ENCODE data around the gene CAMSAP1.

The CAMSAP1 gene

DNA sequence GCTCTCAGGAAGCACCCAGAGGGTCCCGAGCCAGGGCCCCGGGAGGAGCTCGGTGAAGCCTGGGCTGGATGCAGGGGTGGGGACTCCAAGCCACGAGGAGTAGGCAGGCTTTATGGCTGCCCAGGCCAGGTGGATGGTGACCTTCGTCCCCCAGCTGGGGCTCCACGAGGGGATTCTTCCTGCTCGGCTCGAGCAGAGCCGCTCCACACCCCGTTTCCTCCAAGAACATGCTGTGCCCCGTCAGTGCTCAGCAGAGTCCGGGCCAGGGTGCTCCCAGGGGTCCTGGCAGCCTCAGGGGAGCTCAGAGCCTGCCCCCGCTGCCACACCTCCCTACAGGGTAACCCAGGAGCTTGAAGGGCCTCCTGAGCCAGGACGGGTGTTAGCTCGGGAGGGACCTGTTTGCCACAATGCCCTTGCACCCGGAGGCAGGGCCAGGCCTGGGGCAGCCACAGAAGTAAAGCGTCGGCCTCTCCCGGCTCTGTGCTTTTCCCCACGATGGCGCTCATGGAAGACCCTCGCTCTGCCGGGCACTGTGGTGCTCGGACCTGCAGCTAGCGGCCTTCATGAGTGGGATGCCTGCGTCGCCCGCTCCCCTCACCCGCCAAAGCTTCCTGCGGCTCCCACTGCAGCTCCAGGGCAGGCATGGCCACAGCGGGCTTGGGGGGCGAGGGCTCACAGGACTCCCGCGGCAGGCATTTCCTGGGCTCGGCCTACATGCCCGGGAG, 118.6 kb downstream of the CAMSAP1 start:
- DNase-seq, result no peak

DNA sequence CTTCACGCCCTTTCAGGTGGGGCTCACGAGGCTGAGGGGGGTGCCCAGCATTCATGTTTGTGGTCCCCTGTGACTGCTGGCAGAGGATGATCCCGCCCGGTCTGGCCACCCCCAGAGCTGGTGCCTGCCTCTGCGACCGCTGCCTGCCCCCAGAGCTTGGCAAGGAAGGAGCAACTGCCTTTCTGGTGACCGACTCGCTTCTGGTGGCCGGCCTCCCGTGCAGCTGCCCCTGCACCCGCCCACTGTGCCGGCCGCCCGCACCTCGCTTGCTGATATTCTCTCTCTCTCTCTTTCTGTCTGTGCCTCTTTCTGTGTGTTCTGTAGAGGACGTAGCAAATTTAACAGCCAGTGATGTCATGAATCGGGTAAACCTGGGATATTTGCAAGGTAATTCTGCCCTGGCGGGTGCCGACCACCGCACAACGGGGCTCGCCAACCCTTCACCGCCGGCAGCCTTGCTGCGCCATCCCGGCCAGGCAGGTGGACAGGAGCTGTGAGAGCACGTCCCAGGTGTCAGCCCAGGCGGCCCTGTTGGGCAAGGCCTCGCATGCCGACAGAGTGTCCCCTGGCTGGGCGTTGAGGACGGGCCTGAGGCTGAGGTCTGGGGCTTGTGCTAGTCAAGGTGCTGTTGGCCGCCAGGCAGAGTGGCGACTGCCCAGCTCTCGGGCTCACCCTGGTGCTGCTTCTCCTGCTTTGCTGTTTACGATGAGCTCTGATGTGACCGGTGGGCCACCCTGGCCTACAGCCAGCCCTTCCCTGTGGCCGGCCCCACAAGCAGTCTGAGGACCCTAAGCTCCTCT, 119.4 kb downstream of the CAMSAP1 start:
- DNase-seq, result no peak

DNA sequence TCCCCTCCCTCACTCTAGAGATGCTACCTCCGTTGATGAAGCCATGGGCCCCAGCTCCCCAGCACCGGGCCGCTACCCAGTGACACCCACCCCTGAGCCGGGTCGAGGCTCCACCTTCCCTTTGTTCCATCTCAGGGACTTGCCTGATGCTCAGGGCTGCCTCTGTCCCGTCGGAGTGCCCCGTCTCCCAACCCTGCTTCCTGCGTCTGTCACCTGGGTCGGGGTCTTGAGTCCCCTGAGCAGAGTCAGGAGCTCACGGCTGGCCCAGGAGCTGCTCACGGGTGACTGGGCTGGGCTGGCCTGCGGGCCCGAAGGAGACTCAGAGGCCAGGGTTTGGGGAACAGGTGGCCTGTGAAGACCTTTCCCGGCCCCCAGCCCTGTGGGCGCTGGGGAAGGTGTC, 120.0 kb downstream of the CAMSAP1 start:
- DNase-seq, result no peak

DNA sequence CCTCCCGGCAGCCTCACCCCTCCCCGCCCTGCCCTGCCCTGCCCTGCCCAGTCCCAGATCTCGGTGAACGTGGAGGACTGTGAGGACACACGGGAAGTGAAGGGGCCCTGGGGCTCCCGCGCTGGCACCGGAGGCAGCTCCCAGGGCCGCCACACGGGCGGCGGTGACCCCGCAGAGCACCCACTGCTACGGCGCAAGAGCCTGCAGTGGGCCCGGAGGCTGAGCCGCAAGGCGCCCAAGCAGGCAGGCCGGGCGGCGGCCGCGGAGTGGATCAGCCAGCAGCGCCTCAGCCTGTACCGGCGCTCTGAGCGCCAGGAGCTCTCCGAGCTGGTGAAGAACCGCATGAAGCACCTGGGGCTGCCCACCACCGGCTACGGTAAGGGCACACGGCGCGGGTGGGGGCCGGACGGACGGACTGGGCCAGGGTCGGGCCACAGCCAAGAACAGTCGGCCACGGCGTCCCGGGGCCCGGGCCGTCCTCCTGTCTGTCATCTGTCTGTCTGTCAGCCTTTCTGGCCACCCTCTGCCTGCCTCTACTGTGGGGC, 121.1 kb downstream of the CAMSAP1 start:
- no peak for DNase-seq

DNA sequence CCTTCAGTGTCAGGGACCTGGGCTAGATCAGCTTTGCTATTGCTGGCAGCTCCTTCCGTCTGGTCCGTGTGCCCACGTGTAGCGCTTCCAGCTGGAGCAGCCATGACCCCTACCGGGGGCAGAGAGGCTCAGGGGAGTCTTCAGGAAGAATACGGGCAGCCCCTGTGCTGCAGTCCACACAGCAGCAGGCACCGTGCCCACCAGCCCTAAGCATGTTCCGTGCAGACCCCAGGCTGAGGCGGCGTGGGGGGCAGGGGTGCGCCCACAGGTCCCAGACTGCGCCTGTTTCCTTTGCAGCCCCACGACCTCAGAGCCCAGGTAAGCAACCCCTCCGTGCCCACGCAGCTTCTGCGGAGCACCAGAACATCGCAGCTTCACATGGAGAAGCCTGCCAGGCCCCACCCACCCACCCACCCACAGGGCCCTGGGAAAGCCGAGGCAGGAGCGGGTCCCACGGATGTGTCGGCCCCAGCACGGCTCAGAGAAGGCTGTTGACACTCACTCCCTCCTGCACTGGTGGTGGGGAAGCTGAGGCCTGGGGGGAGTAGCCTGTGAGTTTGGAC, 122.3 kb downstream of the CAMSAP1 start:
- no peak for DNase-seq

DNA sequence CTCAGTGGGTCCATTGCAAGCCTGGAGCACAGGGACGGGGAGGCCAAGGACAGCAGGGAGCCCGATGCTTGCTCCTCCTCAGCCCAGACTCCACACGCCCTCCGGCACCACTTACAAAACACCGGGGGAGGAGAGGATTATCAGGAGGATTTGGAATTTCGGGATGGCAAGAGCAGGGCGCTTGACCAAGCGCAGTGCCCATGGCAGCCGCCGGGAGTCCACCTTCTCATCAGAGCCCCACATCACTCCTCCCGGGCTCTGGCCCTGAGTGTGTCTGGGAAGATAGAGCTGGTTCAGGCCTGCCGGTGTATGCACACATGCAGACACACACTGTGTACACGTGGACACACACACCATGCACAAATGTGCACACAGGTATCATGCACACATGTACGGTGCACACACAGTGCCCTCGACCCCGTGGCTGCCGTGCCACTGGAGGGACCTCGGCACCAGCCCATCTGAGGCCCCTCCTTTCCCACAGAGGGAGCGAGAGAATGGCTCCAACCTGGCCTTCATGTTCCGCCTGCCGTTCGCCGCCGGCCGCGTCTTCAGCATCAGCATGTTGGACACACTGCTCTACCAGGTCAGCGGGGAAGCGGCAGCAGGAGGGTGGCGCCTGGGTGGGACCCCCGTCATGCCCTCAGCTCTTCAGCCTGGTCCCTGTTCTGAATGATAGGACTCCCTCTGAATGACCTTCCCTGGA, 123.7 kb downstream of the CAMSAP1 start:
- DNase-seq, result no peak

DNA sequence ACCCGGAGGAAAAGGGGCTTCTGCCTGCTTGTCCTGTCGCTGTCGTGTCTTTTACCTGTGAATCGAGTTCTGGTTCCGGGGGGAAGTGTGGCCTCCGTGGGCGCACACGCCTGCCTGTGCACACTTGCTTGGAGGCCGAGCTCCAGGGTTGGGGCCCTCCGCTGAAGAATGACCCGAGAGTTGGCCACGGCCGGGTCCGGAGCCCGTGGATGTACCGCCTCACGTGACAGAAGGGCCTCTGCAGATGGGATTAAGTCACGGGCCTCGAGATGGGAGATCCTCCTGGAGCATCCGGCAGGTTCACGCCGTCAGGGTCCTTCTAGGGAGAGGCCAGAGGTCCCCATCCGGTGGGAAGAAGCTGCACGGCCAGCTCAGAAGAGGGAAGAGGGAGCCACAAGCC, 124.4 kb downstream of the CAMSAP1 start:
- DNase-seq, result no peak

DNA sequence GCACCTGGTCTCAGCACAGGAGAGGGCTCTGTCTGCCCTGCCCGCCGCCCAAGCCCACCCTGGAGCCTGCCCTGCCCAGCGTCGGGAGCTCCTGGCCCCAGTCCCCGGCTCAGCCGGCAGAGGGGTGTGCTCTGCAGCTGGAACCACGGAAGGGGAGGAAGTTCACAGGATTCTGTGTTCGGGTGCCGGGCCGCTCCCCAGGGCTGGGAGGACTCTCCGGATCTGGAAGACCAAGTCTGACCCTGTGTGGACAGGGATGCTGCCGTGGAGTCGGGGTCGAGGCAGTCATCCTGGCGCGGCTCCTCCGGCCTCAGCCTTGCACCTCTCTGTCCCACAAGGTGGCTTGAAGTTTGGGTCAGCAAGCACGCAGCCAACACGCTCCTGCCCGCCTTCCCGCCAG, 126.7 kb downstream of the CAMSAP1 start:
- DNase-seq, result no peak

DNA sequence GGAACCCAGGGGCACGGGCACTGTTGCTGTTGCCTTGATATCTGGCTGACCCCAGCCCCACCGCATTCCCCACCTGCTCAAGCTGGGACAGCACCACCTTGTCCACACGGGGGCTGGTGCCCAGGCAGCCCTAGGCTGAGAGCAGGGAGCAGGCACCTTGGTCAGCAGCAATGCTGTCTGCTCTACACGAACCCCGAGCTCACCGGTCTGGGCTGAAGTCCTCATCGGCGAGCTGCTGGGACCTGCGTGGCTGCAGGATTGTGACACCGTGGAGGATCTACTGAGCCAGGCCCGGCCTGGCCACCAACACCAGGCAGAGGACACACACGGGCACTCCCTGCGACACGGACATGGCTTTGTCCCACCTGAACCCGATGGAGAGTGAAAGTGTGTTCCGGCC, 127.3 kb downstream of the CAMSAP1 start:
- no peak for DNase-seq

DNA sequence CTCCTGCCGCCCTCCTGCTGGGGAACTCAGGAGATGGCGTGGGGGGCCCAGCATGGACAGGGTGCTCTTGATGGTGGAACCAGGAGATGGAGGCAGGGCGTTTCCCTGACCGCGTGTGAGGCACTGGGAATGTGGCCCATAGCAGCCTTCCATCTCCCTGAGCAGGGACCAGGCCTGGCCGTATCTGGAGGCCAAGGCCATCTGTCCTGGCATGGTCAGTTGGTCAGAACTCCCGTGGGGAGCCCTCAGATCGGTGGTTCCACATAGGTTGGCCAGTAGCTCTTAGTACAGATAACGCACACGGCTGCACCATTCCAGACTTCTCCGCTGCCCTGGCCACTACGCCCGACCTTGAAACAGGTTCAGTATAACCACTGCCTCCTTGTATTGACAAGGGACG, 127.8 kb downstream of the CAMSAP1 start:
- no peak for DNase-seq

DNA sequence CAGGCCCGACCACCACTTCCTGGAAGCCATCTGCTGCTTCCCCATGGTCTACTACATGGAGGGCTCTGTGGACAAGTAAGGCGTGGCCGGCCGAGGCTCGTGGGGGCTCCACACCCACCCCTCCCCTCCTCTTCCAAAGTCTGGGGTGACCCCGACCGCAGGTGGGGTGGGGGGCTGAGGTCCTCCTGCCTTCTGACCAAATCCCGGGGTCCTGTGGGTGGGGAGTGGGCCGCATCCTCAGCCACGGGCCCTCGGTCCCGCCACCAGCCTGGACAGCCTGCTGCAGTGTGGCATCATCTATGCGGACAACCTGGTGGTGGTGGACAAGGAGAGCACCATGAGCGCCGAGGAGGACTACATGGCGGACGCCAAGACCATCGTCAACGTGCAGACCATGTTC, 128.9 kb downstream of the CAMSAP1 start:
- no peak for DNase-seq

DNA sequence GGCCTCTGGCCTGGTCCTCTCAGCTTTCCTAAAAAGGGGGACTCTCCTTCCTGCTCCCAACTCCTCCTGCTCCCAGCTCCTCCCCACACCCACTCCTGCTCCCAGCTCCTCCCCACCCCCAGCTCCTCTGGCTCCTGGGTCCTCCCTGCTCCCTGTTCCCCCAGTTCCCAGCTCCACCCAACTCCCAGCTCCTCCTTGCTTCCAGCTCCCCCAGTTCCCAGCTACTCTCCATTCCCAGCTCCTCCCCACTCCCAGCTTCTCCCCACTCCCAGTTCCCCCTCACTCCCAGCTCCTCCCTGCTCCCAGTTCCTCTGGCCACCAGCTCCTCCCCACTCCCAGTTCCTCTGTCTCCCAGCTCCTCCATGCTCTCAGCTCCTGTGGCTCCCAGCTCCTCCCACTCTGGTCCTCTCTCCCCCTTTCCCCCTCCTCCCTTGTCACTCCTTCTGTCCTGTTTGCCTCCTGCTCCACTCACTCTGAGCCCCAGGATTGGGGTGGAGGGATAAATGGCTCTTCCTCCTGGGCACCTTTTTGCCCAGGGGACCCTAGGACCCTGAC, 129.6 kb downstream of the CAMSAP1 start:
- no peak for DNase-seq

DNA sequence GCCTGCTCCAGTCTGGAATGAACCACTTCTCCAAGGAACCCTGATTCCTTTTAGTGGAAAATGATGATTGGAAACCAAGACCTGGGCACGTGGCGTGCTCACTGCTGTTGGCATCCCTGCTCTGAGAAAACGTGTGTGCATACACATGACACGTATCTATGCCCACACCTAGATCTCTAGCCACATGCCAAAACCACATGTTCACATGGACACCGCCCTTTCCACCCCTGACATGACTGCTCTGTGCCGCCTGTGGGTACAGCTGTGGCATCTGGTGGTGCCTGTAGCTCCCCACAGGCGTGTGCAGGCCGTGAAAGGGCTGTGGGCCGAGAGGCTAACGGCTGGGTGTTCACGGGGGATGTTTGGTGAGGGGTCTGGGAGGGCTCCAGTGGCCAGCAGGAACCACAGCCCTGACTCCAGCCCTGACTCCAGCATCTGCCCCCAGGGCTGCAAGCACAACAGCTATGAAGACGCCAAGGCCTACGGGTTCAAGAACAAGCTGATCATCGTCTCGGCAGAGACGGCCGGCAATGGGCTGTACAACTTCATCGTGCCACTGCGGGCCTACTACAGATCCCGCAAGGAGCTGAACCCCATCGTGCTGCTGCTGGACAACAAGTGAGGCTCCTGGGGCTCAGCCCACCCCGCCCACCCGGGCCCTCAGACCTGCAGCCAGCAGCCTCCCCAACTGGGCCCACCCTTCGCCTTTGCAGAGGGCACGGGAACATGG, 130.3 kb downstream of the CAMSAP1 start:
- no peak for DNase-seq

DNA sequence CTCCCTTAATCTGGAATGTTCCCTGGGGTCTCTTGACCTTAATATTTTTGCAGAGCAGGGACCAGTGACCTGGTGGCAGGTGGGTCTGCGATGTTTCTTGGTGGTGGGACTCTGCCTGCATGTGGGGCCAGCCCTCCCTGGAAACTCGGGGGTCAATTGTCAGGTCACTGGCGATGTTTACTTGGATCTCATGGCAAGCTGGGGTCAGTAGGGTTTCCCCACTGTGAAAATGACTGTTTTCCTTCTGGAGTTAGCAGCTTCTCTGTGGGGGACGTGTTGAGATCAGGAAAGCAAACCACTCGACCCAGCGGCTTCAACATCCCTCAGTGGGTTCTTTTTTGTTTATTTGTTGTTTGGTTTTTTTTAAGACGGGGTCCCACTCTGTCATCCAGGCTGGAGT, 131.4 kb downstream of the CAMSAP1 start:
- DNase-seq, result no peak

DNA sequence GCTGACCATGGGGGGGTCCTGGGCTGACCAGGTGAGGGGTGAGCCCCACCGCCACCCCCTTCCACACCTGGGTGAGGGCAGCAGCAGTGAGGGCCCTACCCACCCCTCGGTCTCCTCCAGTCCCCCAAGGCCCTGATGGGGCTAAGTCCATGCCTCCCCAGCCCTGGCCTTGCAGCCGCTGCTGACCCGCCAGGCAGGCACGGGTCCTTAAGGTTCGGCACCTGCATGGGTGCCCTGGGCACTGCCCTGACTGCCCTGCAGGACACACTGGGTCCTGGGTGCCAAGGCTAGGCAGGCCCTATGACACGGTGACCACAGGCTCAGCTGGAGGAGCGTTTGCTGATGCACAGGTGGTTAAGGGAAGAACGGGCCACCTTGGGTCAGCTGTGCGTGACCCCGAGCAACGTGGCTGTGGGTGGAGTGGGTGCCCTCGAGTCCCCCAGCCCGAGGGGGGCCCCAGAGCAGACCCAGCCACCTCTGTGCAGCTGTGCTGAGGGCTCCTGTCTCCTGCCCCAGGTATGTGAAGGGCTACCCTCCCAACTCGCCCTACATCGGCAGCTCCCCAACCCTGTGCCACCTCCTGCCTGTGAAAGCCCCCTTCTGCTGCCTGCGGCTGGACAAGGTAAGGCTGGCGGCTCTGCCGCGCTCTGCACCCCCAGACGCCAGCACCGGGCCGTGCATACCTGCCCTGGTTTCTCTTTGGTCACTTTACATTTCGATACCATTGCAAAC, 132.4 kb downstream of the CAMSAP1 start:
- no peak for DNase-seq

DNA sequence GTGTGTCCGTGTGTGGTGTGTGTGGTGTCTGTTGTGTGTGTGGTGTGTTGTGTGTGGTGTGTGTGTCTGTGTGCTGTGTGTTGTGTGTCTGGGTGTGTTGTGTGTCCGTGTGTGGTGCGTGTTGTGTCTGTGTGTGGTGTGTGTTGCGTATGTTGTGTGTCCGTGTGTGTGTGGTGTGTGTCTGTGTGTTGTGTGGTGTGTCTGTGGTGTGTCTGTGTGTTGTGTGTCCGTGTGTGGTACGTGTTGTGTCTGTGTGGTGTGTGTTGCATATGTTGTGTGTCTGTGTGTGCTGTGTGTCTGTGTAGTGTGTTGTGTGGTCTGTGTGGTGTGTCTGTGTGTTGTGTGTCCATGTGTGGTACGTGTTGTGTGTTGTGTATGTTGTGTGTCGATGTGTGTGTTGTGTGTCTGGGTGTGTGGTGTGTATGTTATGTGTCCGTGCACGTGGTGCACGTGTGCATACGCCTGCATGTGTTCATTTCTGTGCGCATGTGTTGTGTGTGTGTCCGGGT, 133.1 kb downstream of the CAMSAP1 start:
- no peak for DNase-seq

DNA sequence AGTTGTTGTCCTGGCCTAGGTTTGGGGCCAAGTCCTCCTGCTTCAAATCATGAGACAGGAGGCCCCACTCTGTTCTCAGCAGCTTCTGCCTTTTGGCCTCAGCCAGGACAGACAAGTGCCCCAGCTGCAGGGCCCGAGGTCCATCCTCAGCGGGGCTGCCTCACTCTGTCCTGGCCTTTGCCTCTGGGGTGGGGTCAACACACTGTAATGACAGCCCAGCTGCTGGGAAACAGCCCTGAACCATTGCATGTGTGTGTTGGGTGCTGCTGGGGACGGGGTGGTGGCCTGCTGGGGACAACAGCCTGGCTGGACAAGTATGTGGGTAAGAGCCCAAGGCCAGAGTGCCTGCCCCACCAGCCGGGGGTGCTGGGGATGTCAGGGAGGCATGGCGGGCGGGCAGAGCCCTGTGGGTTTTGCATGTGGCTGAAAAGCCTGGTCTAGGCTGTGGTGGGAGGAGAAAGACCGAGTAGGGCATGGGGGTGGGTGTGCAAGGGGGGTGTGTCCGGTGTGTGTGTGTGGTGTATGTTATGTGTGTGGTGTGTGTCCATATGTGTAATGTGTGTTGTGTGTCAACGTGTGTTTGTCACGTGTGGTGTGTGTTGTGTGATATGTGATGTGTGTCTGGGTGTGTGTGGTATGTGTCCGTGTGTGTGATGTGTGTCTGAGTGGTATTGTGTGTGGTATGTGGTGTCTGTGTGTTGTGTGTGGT, 133.7 kb downstream of the CAMSAP1 start:
- no peak for DNase-seq

DNA sequence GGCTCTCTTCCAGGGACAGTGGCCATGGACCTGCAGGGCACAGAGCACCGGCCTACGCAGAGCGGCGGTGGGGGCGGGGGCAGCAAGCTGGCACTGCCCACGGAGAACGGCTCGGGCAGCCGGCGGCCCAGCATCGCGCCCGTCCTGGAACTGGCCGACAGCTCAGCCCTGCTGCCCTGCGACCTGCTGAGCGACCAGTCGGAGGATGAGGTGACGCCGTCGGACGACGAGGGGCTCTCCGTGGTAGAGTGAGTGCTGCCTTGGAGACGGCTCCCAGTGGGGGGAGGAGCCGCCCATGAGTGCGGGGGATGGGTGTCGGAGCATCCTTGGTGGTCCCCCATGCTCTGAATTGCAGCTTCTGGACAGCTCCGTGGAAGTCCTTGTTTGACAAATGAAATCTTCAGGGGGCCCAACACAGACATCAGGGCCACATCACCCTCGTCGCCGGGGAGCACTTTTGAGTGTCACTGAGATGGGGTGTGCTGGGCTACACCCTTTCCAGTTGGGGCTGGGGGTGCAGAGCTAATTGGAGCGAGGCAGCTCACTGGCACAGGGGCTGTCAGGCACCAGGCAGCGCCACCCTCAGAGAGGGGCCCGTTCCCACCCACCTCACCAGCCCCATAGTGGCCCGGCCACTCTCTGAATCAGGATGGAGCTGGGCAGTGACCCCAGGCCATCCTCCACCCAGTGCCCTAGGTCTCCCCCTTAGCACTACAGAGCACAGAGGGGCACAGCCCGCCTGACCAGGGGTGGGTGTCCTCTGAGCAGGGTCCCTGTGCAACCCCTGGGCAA, 134.4 kb downstream of the CAMSAP1 start:
- DNase-seq, result no peak

DNA sequence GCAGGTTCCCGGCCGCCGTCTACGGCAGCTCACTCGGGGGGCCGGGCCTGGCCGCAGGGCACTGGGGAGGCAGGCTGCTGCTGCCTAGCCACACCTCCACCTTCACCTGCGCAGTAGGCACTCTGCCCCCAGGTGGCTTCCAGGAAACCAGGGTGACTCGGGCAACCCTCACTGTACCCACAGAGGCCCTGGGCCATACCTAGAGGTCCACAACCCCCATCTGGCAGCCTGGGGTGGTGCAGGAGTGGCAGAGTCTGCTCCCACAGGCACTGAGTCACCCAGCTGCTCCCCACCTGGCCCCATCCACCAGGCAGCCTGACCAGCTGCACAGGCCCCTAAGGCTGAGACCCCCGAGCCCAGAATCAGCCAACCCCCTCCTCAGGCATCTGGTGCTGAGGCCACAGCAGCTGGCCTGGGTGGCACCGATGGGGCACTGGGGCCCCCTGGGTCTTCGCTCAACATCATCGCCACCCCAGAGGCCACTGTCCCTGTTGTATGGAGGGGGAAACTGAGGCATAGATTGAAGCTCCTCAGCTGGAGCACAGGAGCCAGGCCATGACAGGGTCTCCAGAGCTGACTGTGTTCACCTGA, 135.2 kb downstream of the CAMSAP1 start:
- DNase-seq, result no peak

Measured in activated CD4-positive, alpha-beta T cell treated with anti-CD3 and anti-CD28 coated beads, Interleukin-10, Interleukin-2, amounts not matched to agents 100 ng/mL and 50 ng/mL, durations not matched to agents 16 hours and 8 hours (primary cell).